GM18951 (cell line): Measurements from ENCODE around the gene S100A14.
"Not testable (repeated sequence)": the region's sequence is repeated elsewhere in the genome, so short reads cannot be mapped to it uniquely, and the experiment has no call there.

Experiments used
- POLR2A ChIP-seq: IDR thresholded peaks from 4 replicates; pipeline ENCODE4 v1.6.1; 2011; ENCODE audit warnings: mild to moderate bottlenecking; ENCODE audit not compliant: insufficient read length, insufficient read depth; ENCODE audit errors: extremely low read depth
- in situ Hi-C: fragments of 300-500 bp; cut with MboI; formaldehyde crosslinking; loops from one replicate; pipeline ENCODE4 v1.12.0; 2022; ENCODE audit warnings: low sequenced_read_pairs, mixed read lengths, inconsistent platforms; ENCODE audit not compliant: unreplicated experiment

S100A14 gene

GRCh38 chr1:153585006-153585405 is 31.1 kb downstream of the S100A14 start:
- TF ChIP-seq POLR2A = no peak
- in situ Hi-C loops = no loop called here

GRCh38 chr1:153583976-153584375 is 32.1 kb downstream of the S100A14 start:
- in situ Hi-C loops = no loop called here
- TF ChIP-seq POLR2A = no peak

- in situ Hi-C loops = not testable (repeated sequence)
Observed at GRCh38 chr1:153583514-153583913, 32.6 kb downstream of the S100A14 start.

- in situ Hi-C loops = not testable (repeated sequence)
Observed at GRCh38 chr1:153582836-153583235, 33.3 kb downstream of the S100A14 start.

- in situ Hi-C loops = no loop called here
- no peak for TF ChIP-seq POLR2A
Observed at GRCh38 chr1:153578936-153579335, 37.2 kb downstream of the S100A14 start.

- in situ Hi-C loops = no loop called here
- TF ChIP-seq POLR2A = no peak
Observed at GRCh38 chr1:153578490-153578889, 37.6 kb downstream of the S100A14 start.

GRCh38 chr1:153577624-153578051 is 38.5 kb downstream of the S100A14 start:
- TF ChIP-seq POLR2A = no peak
- in situ Hi-C loops = no loop called here

GRCh38 chr1:153577138-153577537 is 39.0 kb downstream of the S100A14 start:
- TF ChIP-seq POLR2A = no peak

GRCh38 chr1:153575497-153575896 is 40.6 kb downstream of the S100A14 start:
- in situ Hi-C loops = not testable (repeated sequence)

More at GRCh38 chr1:153577138-153577537, 39.0 kb downstream of the S100A14 start:
- in situ Hi-C loops = no loop called here

GRCh38 chr1:153575081-153575491 is 41.0 kb downstream of the S100A14 start:
- in situ Hi-C loops = not testable (repeated sequence)

- no peak for TF ChIP-seq POLR2A
- in situ Hi-C loops = no loop called here
Observed at GRCh38 chr1:153573351-153573750, 42.8 kb downstream of the S100A14 start.

- no peak for TF ChIP-seq POLR2A
- in situ Hi-C loops = no loop called here
Observed at GRCh38 chr1:153572569-153573015, 43.5 kb downstream of the S100A14 start.

- in situ Hi-C loops = no loop called here
- TF ChIP-seq POLR2A = no peak
Observed at GRCh38 chr1:153571706-153572105, 44.4 kb downstream of the S100A14 start.

- no peak for TF ChIP-seq POLR2A
- in situ Hi-C loops = no loop called here
Observed at GRCh38 chr1:153570874-153571273, 45.3 kb downstream of the S100A14 start.

- in situ Hi-C loops = no loop called here
- no peak for TF ChIP-seq POLR2A
Observed at GRCh38 chr1:153569465-153569864, 46.7 kb downstream of the S100A14 start.
